IPS DF 4.7 (cell line): Measurements from ENCODE around the gene CISH.

ENCODE experiments used
- DNase-seq: peaks from one replicate; pipeline ENCODE4 v3.0.0-alpha.2; 2013; ENCODE audit warnings: low spot score; ENCODE audit errors: extremely low read depth

Gene CISH

DNA sequence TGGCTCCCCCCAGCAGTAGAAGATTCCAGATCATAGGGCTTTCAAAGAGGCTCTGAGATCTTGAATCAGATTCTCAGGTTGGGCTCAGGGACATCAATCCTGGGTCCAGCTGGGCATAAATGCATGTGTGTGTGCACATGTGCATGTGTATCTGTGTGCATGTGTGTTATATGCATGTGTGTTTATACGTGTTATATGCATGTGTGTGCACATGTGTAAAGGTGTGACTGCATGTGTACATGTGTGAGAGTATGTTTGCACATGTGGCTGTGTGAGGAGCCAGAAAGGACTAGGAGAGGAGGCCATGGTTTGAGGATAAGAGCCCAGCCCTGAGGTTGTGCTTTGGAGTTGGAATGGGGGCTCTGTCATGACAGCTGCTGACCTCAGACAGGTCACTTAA is 3.6 kb upstream of the CISH start:
- no peak for DNase-seq

DNA sequence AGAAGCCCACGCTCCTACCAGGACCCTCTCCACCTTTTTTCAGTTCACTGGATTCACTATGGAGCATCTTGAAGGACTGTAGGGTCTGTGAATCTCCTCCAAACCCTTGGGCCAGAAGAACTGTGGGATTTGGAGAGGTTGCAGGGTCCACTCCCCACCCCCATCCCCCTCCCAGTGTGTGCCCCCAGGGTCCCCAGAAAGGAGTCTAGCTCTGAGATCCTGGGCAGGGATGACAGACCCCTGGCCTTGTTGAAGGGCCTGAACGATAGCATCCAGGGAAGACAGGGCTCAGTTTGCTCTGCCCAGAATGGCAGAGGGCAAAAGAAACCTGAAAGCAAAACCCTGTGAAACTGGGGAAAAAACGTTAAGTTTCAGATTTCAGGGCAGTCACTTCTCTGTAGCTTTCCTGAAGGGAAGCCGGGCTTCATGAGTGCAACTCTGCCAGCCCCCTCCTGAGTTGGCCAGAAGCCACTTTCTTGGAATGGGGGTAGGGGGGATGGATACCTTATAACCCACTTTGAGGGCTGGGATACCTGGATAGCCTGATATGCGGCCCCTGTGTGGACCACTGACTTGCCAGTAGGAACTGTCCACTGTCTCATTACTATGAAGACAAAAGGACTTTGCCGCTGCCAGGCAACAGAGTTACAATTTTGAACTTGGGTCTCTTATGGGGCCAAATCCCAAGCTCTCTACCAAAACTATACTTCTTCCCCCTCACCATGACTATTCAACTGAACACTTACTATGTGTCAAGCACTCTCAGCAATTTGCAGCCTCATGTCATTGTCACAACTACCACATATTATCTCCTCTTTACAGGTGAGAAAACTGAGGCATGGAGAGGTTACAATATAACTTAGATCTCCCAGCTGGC is 1.6 kb upstream of the CISH start:
- DNase-seq, result no peak

DNA sequence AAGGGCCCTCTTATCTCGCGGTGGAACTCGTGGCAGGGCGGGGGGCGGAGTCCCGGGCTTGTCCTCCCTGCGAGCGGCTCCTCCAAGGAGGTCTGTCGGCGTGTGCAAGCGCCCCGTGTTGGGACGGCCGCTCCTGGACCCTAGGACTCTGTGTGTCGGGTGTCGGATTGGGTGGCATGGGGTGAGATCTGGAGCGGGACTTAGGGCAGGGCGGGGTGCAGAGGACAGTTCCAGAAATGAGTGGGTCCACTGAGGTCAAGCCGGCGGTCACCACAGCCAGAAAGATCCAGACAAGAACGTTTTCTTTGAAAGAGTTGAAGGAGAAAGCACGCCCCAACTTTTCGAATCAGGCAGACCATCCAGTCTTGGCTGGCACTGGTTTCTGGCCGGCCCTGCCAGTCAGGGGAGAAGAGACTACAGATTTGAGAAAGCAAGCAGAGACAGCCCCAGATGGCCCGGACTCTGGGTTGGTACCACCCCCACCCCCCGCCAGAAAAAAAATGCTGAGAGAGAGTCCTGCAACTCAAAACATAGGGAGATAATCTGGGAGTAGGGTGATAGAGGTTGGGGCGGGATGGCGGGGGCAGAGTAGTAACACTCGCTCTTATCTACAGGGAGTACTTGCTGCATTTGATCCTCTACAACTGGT is 784 bp upstream of the CISH start:
- no peak for DNase-seq

DNA sequence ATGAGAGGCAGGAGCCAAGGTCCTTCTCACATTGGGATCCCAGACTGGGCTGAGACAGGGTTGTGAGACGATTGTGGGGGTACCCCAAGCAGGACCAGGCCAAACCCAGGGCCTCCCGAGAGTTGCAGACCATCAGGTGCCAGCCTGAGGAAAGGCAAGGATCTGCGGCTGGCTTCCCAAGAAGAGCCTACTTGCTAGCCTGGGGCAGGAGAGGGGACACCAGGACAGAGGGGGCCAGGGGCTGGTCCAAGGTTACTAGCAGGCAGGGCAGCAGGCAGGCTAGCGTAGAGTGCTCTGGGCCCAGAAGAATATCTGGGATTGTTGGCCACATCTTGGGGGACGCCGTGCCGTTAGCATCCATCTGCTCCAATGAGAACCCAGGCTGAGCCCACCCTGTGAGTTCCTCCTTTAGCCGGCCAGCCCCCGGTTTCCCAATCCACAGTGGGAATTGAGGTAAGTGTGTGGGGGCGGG is 546 bp downstream of the CISH start:
- no peak for DNase-seq

DNA sequence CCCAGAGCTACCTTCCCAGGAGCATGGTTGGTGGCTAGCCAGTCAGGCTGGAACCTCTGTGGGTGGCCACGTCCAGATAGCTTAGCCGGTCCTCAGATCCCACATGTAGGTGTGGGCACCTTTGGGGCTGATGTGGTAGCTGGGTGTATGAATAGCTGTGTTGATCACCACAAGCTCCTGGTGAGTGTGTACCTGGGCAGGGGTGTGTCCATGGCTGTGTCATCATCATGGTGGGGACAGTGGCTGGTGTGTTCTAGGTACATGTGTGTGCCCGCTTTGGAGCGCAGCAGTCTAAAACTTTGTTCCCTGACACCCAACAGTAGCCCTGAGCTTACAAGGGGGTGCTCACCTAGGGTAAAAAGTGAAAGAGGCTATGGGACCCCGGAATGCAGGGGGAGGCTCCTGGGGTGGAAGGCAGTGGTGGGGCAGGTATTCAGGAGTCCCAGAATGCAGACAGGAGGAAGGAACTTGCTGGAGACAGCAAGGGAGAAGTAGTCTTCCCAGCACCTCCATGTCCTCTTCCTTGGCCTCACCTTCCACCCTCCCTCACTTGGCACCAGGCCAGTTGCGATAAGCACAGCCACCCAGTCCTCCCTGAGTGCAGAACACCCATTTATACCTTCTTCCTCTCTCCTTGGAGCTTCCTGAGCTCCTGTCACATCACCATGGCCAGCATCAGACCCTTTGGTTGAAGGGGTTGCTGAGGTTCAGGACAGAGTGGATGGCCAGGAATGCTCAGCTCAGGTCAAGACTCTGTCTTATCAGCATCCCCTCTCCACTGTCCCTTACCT is 1.2 kb downstream of the CISH start:
- DNase-seq, result no peak

DNA sequence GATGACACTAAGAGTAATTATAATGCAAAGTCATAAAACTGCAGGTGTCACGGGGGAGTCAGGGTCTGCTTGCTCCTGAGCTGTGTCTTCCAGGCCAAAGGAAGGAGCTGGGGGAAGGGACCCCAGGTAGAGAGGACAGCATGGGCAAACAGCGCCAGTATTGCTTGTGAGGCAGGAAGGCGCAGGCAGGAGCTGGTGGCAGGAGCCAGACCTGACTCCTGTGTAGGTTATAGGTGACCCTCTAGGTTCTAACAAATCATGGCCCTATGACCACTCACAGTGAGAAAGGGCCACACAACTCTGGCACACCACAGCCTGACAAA is 1.9 kb downstream of the CISH start:
- no peak for DNase-seq

DNA sequence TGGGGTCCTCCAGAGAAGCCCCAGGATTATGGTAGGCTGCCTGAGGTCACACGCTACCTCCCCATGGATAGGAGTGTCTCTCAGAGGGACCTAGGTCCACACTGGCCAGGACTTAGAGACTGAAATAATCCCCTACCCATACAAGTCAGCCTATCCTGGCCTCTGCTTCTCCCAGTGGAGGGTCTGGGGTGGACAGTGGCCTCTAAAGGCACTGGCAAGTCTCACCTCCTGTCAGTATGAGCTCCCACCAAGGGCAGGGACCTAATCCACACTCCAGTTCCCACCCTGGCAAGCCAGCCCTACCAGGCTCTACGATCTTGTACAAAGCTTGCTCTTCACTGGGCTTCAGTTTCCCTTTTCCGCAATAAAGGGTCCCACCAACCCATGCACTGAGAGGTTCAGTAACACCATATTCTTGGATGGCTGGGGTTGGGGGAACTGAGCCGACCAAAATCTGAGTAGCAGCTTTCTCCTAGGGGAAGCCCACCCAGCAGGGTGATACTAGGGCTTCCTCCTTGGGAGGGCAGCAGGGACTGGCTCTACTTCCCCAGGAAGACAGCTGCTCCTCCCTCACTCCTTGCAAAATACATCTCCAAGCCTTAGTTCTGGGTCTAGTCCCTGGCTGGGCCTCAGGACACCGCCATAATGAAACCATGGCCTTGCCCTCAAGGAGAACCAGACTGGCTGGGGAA is 2.4 kb downstream of the CISH start:
- DNase-seq, result no peak

DNA sequence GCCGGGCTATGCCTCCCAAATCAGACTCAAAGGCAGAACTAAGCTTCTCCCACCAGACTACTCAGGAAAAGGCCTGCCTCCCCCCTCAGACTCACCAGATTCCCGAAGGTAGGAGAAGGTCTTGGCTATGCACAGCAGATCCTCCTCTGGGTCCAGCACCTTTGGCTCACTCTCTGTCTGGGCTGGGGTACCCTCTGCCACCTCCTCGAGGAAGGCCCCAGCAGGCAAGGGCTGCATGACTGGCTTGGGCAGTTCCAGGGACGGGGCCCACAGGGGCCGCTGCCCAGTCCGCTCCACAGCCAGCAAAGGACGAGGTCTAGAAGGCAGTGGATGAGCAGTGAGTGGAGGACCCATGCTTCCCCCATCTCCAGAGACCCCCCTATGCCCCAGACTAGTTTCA is 3.3 kb downstream of the CISH start:
- DNase-seq, result no peak

DNA sequence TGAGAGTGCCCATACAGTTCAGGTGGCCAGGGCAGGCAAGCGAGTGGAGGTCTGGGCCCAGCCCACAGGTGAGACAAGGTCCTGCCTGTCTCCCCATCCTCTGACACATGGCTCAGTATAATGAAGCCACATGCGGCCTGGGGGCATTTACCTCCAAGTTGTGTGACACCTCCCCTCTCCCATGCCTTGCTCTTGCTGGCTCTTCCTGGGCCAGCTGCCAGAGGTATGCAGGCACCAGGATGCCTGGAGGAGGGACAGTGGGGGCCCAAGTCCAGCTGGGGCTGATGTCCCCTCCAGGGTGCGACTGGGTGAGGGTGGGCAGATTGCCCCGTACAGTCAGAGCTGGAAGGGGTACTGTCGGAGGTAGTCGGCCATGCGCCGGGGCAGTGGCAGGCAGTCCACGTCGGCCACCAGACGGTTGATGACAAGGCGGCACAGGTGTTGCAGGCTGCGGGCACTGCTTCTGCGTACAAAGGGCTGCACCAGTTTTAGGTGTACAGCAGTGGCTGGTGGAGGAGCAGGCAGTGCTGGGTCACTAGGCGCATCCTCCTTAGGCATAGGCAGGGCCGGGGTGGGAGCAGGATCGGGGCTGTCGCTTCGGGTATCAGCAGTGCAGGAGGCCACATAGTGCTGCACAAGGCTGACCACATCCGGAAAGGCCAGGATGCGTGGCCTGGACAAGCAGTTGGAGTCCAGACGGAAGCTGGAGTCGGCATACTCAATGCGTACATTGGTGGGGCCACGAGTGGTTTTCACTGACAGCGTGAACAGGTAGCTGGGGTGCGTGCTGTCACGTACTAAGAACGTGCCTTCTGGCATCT is 4.1 kb downstream of the CISH start:
- DNase-seq, result no peak

DNA sequence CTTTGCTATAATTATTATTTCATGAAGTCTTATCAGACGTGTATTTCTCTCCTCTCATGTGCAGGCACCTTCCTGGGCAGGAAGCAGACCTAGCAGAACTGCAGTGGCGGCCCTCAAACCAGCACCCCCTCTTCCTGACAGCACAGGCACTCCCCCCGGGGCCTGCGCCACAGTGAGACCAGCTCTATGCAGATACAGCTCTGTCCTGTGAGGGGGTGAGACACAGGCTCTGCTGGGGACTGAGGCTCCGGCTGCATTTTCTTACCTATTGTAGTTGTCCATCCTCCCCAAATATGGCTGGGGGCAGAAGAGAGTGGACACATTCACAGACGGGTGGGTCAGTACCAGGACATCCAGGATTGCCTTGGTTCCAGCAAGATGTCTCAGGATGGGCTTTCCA is 5.0 kb downstream of the CISH start:
- DNase-seq, result no peak

DNA sequence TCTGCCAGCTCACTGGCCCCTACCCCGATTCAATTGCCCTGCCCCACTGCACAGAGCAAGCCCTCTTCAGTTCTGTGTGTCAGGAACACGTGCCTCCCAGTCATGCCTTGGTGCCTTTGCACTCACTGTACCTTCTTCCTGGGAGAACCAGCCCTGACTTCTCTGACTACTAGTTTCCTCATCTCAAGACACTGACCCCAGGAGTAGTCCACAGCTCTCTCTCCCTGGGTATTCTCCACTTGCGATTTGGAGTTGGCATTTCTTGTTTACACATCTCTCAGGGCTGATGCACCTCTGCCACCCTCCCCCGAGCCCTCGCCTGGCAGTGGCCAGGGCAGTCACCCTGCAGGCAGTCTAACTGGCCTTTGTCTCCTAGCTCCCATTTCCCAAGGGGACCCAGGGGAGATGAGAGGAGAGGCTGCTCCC is 5.7 kb downstream of the CISH start:
- no peak for DNase-seq

DNA sequence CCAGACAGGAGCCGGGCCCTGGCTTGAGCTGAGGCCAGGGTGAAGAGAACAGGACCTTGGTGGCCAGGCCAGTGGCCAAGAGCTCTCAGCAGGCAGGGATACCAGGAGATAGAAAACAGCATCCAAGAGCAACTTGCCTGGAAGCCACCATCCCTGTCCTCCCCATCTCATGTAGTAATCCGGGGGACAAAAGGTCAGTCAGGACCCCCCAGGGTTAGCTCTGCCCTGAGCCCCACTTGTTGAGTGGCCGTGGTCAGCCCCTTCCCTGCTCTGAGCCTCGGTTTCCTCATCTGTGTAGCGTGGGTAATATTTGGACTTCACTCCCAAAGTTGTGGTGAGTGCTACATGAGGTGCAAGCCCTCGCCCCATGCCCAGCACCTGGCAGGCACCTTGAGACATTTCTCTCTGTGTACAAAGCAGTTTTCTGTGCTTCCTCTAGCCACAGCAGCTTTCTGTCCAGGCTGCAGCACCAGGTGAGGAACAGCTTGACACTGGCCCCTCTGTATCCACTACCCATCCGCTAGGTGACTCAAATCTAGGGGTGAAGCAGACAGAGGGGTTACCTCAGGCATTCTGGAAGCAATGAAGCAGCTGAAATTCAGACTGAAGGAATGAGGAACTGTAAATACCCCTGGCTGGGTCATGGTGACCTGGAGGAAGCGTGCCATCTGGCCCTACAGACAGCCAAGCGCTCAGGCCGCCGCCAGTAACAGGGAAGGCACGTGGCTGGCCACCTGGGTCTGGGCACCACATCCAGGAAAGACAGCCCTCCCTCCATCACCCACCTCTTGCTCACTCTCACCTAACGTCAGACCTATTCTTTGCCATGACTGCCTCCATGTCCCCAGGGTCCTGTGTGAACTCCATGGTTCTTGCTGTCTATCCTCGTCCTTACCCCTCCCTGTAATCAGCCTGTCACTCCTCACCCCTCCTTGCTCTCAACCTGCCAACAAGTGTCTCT is 6.7 kb downstream of the CISH start:
- DNase-seq, result no peak

DNA sequence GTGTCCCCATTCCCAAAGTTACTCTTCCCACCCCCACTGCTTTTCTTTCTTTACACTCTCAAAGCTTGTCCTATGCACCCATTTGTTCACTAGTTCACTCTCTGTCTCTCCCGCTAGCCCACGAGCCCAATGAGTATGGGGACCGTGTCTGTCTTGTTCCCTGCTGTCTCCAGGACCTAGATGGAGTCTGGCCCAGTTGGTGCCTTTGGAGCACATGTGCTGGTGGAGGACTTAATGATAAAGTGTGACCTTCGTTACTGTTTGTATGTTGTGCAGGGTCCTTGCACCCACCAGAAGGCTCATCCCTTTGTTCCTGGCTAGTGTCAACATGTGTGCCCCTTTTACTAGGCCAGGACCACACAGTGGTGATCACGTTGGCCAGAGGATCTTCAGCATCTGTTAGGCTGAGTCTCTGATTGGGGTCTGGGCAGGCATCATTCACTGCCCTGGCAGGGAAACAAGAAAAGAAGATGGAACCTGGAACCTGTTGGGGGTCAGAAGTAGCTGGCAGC is 7.4 kb downstream of the CISH start:
- no peak for DNase-seq

DNA sequence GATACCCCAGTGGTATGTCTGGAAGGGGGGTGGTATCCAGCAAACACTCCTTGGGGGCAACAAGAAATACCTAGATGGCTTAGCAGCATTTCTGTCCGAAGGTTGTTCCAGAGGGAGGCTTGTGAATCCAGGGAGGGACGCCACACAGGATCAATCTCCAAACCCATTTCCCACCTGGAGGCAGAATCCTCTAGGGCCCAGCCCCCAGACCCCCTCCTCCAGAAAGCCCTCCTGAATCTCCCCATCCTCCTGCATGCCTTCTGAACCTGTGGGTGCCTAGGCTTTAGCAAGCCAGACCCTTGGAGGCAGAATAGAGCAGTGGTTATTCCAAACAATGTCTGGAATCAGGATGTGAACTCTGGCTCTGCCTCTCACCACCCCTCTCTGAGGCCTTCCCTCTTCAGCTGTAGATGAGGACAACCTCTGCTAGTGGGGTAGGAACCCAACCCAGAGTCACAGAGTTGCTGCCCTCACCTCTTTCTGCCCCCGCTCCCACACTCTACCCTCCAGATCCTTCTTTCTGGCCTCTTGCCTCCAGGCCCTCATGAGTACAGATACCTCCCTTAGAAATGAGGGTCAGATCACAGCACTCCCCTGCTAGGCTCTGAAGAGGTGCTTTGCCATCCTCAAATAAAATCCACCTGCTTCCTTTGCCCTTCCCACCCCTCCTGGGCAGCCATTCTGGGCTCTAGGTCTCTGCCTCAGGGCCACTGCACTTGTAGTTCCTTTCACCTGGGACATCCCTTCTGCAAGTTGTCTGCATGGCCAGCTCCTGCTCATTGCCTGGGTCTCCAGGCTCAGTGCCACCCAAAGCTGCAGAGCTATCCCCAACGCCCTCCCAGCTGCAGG is 8.1 kb downstream of the CISH start:
- no peak for DNase-seq

DNA sequence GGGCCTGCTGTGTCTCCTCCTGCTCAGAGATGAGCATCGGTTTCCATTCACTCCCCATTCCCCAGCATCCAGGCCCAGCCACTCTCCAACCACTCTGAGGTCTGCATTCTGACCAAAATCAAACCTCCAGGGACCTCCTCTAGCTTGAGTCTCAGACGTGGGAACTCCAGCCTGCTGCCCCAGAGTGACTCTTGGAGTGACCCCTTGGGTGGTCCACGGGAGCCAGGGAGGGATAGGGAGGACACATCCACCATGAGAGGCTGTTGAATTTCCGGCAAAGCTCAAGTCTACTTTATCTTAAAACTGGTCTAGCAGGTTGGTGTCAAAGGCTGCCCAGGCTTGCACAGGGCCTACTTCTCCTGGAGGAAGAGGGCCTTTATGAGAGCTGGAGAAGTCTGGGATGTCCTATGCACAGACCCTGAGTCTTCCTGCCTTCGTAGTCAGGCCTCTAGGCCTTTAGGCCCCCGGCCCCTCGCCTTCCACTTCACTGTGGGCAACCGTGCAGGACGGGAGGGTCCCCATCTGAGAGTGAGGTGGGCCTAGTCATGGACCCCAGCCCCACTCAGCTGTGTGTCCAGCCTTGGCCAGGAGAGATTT is 8.9 kb downstream of the CISH start:
- DNase-seq, result no peak

DNA sequence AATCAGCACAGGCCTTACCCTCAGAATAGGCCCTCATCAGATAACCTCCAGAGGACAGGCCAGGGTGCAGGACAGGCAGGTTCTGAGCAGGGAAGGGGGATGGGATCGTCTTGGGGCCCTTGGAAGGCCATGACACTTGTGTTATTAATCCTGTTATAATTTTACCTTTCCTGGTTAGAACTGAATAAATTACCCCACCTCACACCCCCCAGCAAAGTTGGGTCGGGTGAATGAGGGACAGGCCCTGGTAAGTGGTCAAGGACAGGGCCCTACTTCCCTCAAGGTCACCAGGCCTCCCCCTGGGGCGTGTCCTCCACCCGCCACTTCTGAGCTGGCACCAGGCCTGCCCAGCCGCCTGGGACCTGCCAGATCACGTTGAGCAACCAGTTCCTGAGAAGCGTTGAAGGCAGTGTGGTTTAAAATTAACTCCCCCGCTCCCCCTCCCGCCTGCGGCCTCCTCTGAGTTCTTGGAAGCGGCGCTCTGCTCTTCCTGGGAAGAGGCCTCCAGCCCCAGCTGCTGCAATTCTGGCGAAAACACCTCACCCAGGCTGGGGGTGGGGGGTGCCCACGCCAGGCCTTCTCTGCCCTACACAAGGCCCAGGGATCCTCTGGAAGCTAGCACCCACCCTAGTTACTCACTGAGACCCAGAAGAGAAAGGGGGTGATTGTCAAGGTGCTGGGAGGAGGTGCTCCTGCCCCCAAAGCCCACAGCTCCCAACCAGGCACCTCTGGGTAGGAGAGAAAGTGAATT is 10.6 kb downstream of the CISH start:
- DNase-seq, result no peak

DNA sequence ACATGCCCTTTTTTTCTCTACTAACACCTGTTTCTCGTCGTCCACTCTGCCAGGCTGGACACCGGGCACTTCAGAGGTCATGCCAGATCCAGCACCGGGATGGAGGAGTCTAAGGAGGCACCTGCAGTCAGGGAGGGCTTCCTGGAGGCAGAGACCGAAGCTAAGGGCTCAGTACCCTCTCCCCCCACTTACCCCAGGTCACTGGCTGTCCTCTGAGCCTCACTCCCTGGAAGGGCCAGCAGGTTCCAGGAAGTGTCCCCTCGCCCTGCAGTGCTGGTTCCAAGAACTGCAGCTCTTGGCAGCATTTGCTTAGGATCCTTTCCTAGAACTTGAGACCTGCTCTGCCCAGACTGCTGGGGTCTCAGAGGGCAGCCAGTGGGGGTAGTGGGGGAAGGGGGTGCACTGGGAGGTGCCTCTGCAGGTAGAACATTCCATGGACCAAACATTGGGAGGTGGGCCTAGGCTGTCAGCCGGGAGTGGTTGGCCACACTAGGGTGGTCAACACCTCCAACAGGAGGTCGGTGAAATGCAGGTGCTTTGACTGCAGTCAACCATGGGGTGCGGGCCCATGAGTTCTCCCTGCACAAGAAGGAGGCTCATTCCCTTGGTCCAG is 11.3 kb downstream of the CISH start:
- no peak for DNase-seq
